ENCODE measurements around the gene FBXO44. TPM values are rescaled to one million over a fixed set of nuclear protein-coding genes. Genes with fewer than 3 reads are reported as not detected.

FBXO44 gene
- total and polyA plus RNA-seq, 10 of the 15 experiments (the other 5 are each of a cell fraction or from before 2014, with no cell fraction given), result 0.77 to 22.4 (median 8.2) TPM

- no peaks in the 10 kb centered on the region for H3K4me1 ChIP-seq (ENCODE audit: control insufficient read depth, insufficient read depth, low read length)
- peaks cover 2% of the 10 kb centered on the region for H3K79me2 ChIP-seq (ENCODE audit: control insufficient read depth, insufficient read depth, low read length)
- 40% methylated on average over 1 of the region's 1 CpG for WGBS (ENCODE audit: insufficient coverage, insufficient replicate concordance, low lambda C conversion rate, missing lambda C conversion rate)
- no peak for DNase-seq (ENCODE audit: low read depth, low spot score)
- no peak overlapping the region for H3K4me3 ChIP-seq
- ChIA-PET RAD21 (ENCODE audit: unreplicated experiment) (interaction anchor here (0.6 to 2.4 kb wide), 4 partner anchors 19 to 37 kb away, joined by 3 to 28 read pairs (median 4); partner anchors contain the start of gene FBXO6), POLR2A (interaction anchor here (0.5 to 2.5 kb wide), 4 partner anchors 20 to 123 kb away, joined by 3 to 14 read pairs (median 5); partner anchors contain the start of genes CLCN6, FBXO6 and MTHFR), SMC1A (ENCODE audit: uncharacterized antibody, unreplicated experiment) (interaction anchor here (1.0 to 2.3 kb wide), 2 partner anchors 12 to 19 kb away, joined by 4 to 17 read pairs; partner anchors contain the start of gene FBXO6), CTCF (interaction anchor here (0.9 to 2.3 kb wide), 5 partner anchors 7 to 48 kb away, joined by 3 to 17 read pairs (median 3); partner anchors contain the start of gene FBXO6)
- no peaks in the 10 kb centered on the region for H3K9me3 ChIP-seq (replicated peaks; ENCODE audit: control insufficient read depth, insufficient read depth, low read length)
- no TSS peak for BruUV-seq (replicated peaks)
- TF ChIP-seq NR2C1 (IDR thresholded peaks at IDR 0.05), result no peak
- no peak for TF ChIP-seq ZBTB40 (IDR thresholded peaks at IDR 0.05; ENCODE audit: borderline replicate concordance)
- no peak for TF ChIP-seq IKZF2 (IDR thresholded peaks at IDR 0.05)
- TF ChIP-seq CEBPB (IDR thresholded peaks at IDR 0.05; ENCODE audit: borderline replicate concordance in 1 of 2, low read depth in 2 of 2, low read length in 2 of 2), result no peak
- no peak for TF ChIP-seq POLR2A (IDR thresholded peaks at IDR 0.05; ENCODE audit: low read depth, low read length)
- no peak for TF ChIP-seq WRNIP1 (IDR thresholded peaks at IDR 0.05; ENCODE audit: borderline replicate concordance, low read depth, low read length)
- TF ChIP-seq EED (IDR thresholded peaks at IDR 0.05; ENCODE audit: low read depth), result no peak
- TF ChIP-seq IRF4 (IDR thresholded peaks at IDR 0.05; ENCODE audit: low read depth, low read length), result no peak
- no peak for TF ChIP-seq MTA3 (IDR thresholded peaks at IDR 0.05; ENCODE audit: borderline replicate concordance, low read length)
- no peak overlapping the region for H3K9ac ChIP-seq (ENCODE audit: control insufficient read depth, insufficient read depth, low read length)
- H3K36me3 ChIP-seq (ENCODE audit: control insufficient read depth in 2 of 2, insufficient read depth in 2 of 2, low read length in 1 of 2), result no peaks in the 10 kb centered on the region
- intact Hi-C loops (cut with micrococcal nuclease; ENCODE audit: unreplicated experiment), result no loop called here
- no peak overlapping the region for H2AFZ ChIP-seq (ENCODE audit: control insufficient read depth, low read depth, low read length)
- no peak for FAIRE-seq
- H3K27me3 ChIP-seq (replicated peaks in 1 of 2; ENCODE audit: control insufficient read depth in 2 of 2, insufficient read depth in 2 of 2, low read length in 1 of 2), result no peaks in the 10 kb centered on the region; a peak in 1 of 4 replicates
- no peak overlapping the region for H3K4me2 ChIP-seq (ENCODE audit: control insufficient read depth, insufficient read depth)
- in situ Hi-C loops (cut with MboI), result no loop called here
- no peaks in the 10 kb centered on the region; the same call in 1 of the 2 replicates for H4K20me1 ChIP-seq (ENCODE audit: control insufficient read depth, insufficient read depth)
- ATAC-seq, result no peak
- H3K27ac ChIP-seq (ENCODE audit: control insufficient read depth, insufficient read depth), result no peak overlapping the region
Measured at GRCh38 chr1:11682799-11683198, 28.1 kb downstream of the FBXO44 start.

Measured in GM12878 (cell line).